Astrocyte (in vitro differentiated cells and primary cell): ENCODE measurements around the gene SIGLEC6. TPM values are rescaled to one million over a fixed set of nuclear protein-coding genes. Genes with fewer than 3 reads are reported as not detected.

Experiments used
- DNase-seq: peaks from one replicate; pipeline ENCODE4 v3.0.0-alpha.2; 2010; ENCODE audit warnings: low read depth
- FAIRE-seq: peaks from 2 replicates; lab custom pipeline; 2011; peaks lifted over from hg19 to GRCh38; lab: Jason Lieb, UNC
- H2AFZ ChIP-seq: 2 replicates; pipeline ENCODE4 v1.6.0; 2012; ENCODE audit warnings: low read depth, low read length, inconsistent platforms
- H3K27ac ChIP-seq: 2 replicates; pipeline ENCODE4 v1.5.1; 2011; ENCODE audit warnings: low read depth, low read length, inconsistent platforms
- H3K27me3 ChIP-seq: 2 replicates; pipeline ENCODE4 v1.6.0; 2011; ENCODE audit warnings: low read length, inconsistent platforms; ENCODE audit not compliant: insufficient read depth
- H3K36me3 ChIP-seq: 2 replicates; pipeline ENCODE4 v1.5.1; 2011; ENCODE audit warnings: low read length, inconsistent platforms; ENCODE audit not compliant: insufficient read depth
- H3K4me1 ChIP-seq: 2 replicates; pipeline ENCODE4 v1.5.1; 2011; ENCODE audit warnings: low read length, inconsistent platforms; ENCODE audit not compliant: insufficient read depth
- H3K4me2 ChIP-seq: 2 replicates; pipeline ENCODE4 v1.6.0; 2012; ENCODE audit warnings: low read length, inconsistent platforms
- H3K4me3 ChIP-seq: 2 replicates; pipeline ENCODE4 v1.5.1; 2011; ENCODE audit warnings: low read depth, mild to moderate bottlenecking, low read length, inconsistent platforms; ENCODE audit not compliant: insufficient read depth
- H3K79me2 ChIP-seq: 2 replicates; pipeline ENCODE4 v1.6.0; 2012; ENCODE audit warnings: mild to moderate bottlenecking, low read length, inconsistent platforms; ENCODE audit not compliant: insufficient read depth
- H3K9ac ChIP-seq: 2 replicates; pipeline ENCODE4 v1.6.0; 2012; ENCODE audit warnings: mild to moderate bottlenecking, low read length, inconsistent platforms
- H3K9me3 ChIP-seq: 2 replicates; pipeline ENCODE4 v1.5.1; 2012; ENCODE audit warnings: low read depth, mild to moderate bottlenecking, low read length, inconsistent platforms; ENCODE audit not compliant: insufficient read depth
- H4K20me1 ChIP-seq: 2 replicates; pipeline ENCODE4 v1.6.0; 2012; ENCODE audit warnings: low read length, inconsistent platforms; ENCODE audit not compliant: insufficient read depth
- H3K27ac Mint-ChIP-seq: one replicate; pipeline ENCODE4 v1.8.0; 2021; ENCODE audit warnings: mild to moderate bottlenecking, mixed read lengths; ENCODE audit not compliant: unreplicated experiment
- H3K27me3 Mint-ChIP-seq: one replicate; pipeline ENCODE4 v1.8.0; 2021; ENCODE audit warnings: low read depth, mixed read lengths; ENCODE audit not compliant: unreplicated experiment
- H3K36me3 Mint-ChIP-seq: one replicate; pipeline ENCODE4 v1.8.0; 2021; ENCODE audit warnings: low read depth, mixed read lengths; ENCODE audit not compliant: unreplicated experiment
- H3K4me1 Mint-ChIP-seq: one replicate; pipeline ENCODE4 v1.8.0; 2021; ENCODE audit warnings: low read depth, mixed read lengths; ENCODE audit not compliant: unreplicated experiment
- H3K4me3 Mint-ChIP-seq: one replicate; pipeline ENCODE4 v1.8.0; 2021; ENCODE audit warnings: mild to moderate bottlenecking, moderate library complexity, mixed read lengths; ENCODE audit not compliant: unreplicated experiment
- H3K9me3 Mint-ChIP-seq: one replicate; pipeline ENCODE4 v1.8.0; 2021; ENCODE audit warnings: mild to moderate bottlenecking, mixed read lengths; ENCODE audit not compliant: unreplicated experiment
- CTCF ChIP-seq: IDR thresholded peaks from 2 replicates; pipeline ENCODE4 v1.5.1; 2011; ENCODE audit warnings: low read depth, mild to moderate bottlenecking, inconsistent platforms, low read length, moderate library complexity; ENCODE audit not compliant: insufficient read depth
- EZH2 ChIP-seq: IDR thresholded peaks from 2 replicates; pipeline ENCODE4 v1.6.1; 2012; ENCODE audit warnings: mild to moderate bottlenecking, low read length, inconsistent platforms; ENCODE audit not compliant: insufficient read depth
- total RNA-seq: library from RNA; stranded (reverse); gene quantifications from 2 replicates; pipeline ENCODE4 v1.2.1, GENCODE V29; 2021

SIGLEC6 gene
- total RNA-seq, 1 donor from 2014 or later = not detected

- H3K36me3 Mint-ChIP-seq = no peaks in the 10 kb centered on the region
- no peaks in the 10 kb centered on the region for H4K20me1 ChIP-seq
- DNase-seq = no peak
- no peak overlapping the region for H3K27ac ChIP-seq
- H3K9me3 Mint-ChIP-seq = peaks cover 13% of the 10 kb centered on the region
- no peak overlapping the region for H3K4me3 ChIP-seq
- no peak overlapping the region for H2AFZ ChIP-seq
- no peak overlapping the region for H3K4me2 ChIP-seq
- no peak overlapping the region for H3K9ac ChIP-seq
- H3K9me3 ChIP-seq = peaks cover 4% of the 10 kb centered on the region
- H3K36me3 ChIP-seq = no peaks in the 10 kb centered on the region
- H3K27me3 Mint-ChIP-seq = peaks cover 13% of the 10 kb centered on the region
- H3K27me3 ChIP-seq = no peaks in the 10 kb centered on the region
- no peaks in the 10 kb centered on the region for H3K79me2 ChIP-seq
- no peak overlapping the region for H3K27ac Mint-ChIP-seq
- H3K4me3 Mint-ChIP-seq = no peak overlapping the region
- FAIRE-seq = no peak
- H3K4me1 Mint-ChIP-seq = no peaks in the 10 kb centered on the region
- no peaks in the 10 kb centered on the region for H3K4me1 ChIP-seq
- TF ChIP-seq EZH2 = no peak
- no peak for TF ChIP-seq CTCF
Measured at GRCh38 chr19:51490676-51491075, 40.8 kb downstream of the SIGLEC6 start.

GRCh38 chr19:51489113-51489512 lies 42.4 kb downstream of the SIGLEC6 start:
- H3K4me3 Mint-ChIP-seq = no peak overlapping the region
- peaks cover 13% of the 10 kb centered on the region for H3K27me3 Mint-ChIP-seq
- no peak overlapping the region for H3K27ac Mint-ChIP-seq
- H3K27ac ChIP-seq = no peak overlapping the region
- no peaks in the 10 kb centered on the region for H3K27me3 ChIP-seq
- H3K36me3 Mint-ChIP-seq = no peaks in the 10 kb centered on the region
- no peak overlapping the region for H3K4me2 ChIP-seq
- H4K20me1 ChIP-seq = no peaks in the 10 kb centered on the region
- H3K4me3 ChIP-seq = no peak overlapping the region
- H3K79me2 ChIP-seq = no peaks in the 10 kb centered on the region
- H3K9me3 ChIP-seq = peaks cover 9% of the 10 kb centered on the region
- H2AFZ ChIP-seq = no peak overlapping the region
- TF ChIP-seq CTCF = no peak
- no peak for TF ChIP-seq EZH2
- no peak for DNase-seq
- H3K36me3 ChIP-seq = no peaks in the 10 kb centered on the region
- no peaks in the 10 kb centered on the region for H3K4me1 ChIP-seq
- H3K9me3 Mint-ChIP-seq = peaks cover 18% of the 10 kb centered on the region
- H3K4me1 Mint-ChIP-seq = no peaks in the 10 kb centered on the region
- no peak for FAIRE-seq
- H3K9ac ChIP-seq = no peak overlapping the region

GRCh38 chr19:51488491-51488890 lies 43.0 kb downstream of the SIGLEC6 start:
- no peak overlapping the region for H3K27ac ChIP-seq
- H3K4me1 Mint-ChIP-seq = no peaks in the 10 kb centered on the region
- H3K4me2 ChIP-seq = no peak overlapping the region
- peaks cover 12% of the 10 kb centered on the region for H3K27me3 Mint-ChIP-seq
- no peaks in the 10 kb centered on the region for H4K20me1 ChIP-seq
- no peak overlapping the region for H3K27ac Mint-ChIP-seq
- H3K9me3 Mint-ChIP-seq = peaks cover 12% of the 10 kb centered on the region
- H3K4me1 ChIP-seq = no peaks in the 10 kb centered on the region
- H3K9ac ChIP-seq = no peak overlapping the region
- no peaks in the 10 kb centered on the region for H3K36me3 Mint-ChIP-seq
- FAIRE-seq (no peak), DNase-seq (no peak)
- no peaks in the 10 kb centered on the region for H3K36me3 ChIP-seq
- TF ChIP-seq CTCF = no peak
- no peak for TF ChIP-seq EZH2
- no peaks in the 10 kb centered on the region for H3K79me2 ChIP-seq
- H3K4me3 Mint-ChIP-seq = no peak overlapping the region
- no peaks in the 10 kb centered on the region for H3K27me3 ChIP-seq
- no peak overlapping the region for H3K4me3 ChIP-seq
- H3K9me3 ChIP-seq = peaks cover 9% of the 10 kb centered on the region
- no peak overlapping the region for H2AFZ ChIP-seq
